Brain pericyte (primary cell): Measurements from ENCODE around the gene OSBPL10.

Experiments used
- DNase-seq: peaks from one replicate; pipeline ENCODE4 v3.0.0-alpha.2; 2012; ENCODE audit warnings: low read depth, low spot score

Gene OSBPL10

GRCh38 chr3:31670722-31671121, 310.3 kb downstream of the OSBPL10 start:
- DNase-seq: no peak

GRCh38 chr3:31670136-31670535, 310.9 kb downstream of the OSBPL10 start:
- DNase-seq: no peak

- no peak for DNase-seq
Measured at GRCh38 chr3:31668242-31668641, 312.8 kb downstream of the OSBPL10 start.

GRCh38 chr3:31667582-31667981, 313.5 kb downstream of the OSBPL10 start:
- no peak for DNase-seq

- DNase-seq: no peak
Measured at GRCh38 chr3:31664031-31664430, 317.0 kb downstream of the OSBPL10 start.

- DNase-seq: no peak
Measured at GRCh38 chr3:31661993-31662670, 318.9 kb downstream of the OSBPL10 start.

GRCh38 chr3:31661286-31661685, 319.8 kb downstream of the OSBPL10 start:
- no peak for DNase-seq

- DNase-seq: no peak
Measured at GRCh38 chr3:31659246-31659645, 321.8 kb downstream of the OSBPL10 start.

- DNase-seq: no peak
Measured at GRCh38 chr3:31654998-31655397, 326.1 kb downstream of the OSBPL10 start.

- DNase-seq: no peak
Measured at GRCh38 chr3:31653464-31653863, 327.6 kb downstream of the OSBPL10 start.

GRCh38 chr3:31652296-31652695, 328.8 kb downstream of the OSBPL10 start:
- no peak for DNase-seq

- no peak for DNase-seq
Measured at GRCh38 chr3:31648286-31648968, 332.6 kb downstream of the OSBPL10 start.

GRCh38 chr3:31645256-31645655, 335.8 kb downstream of the OSBPL10 start:
- no peak for DNase-seq

- DNase-seq: no peak
Measured at GRCh38 chr3:31639828-31640227, 341.2 kb downstream of the OSBPL10 start.

- DNase-seq: no peak
Measured at GRCh38 chr3:31636694-31637442, 344.2 kb downstream of the OSBPL10 start.

- DNase-seq: no peak
Measured at GRCh38 chr3:31636049-31636448, 345.0 kb downstream of the OSBPL10 start.

- DNase-seq: no peak
Measured at GRCh38 chr3:31635545-31635944, 345.5 kb downstream of the OSBPL10 start.

- no peak for DNase-seq
Measured at GRCh38 chr3:31634476-31634875, 346.6 kb downstream of the OSBPL10 start.

- no peak for DNase-seq
Measured at GRCh38 chr3:31629054-31629453, 352.0 kb downstream of the OSBPL10 start.

GRCh38 chr3:31625358-31625757, 355.7 kb downstream of the OSBPL10 start:
- DNase-seq: no peak

GRCh38 chr3:31624083-31624709, 356.9 kb downstream of the OSBPL10 start:
- DNase-seq: no peak

GRCh38 chr3:31622636-31623288, 358.3 kb downstream of the OSBPL10 start:
- no peak for DNase-seq
